ENCODE data around the gene PLCG2. TPM values are rescaled to one million over a fixed set of nuclear protein-coding genes. Genes with fewer than 3 reads are reported as not detected.
"Not testable (repeated sequence)": the region's sequence is repeated elsewhere in the genome, so short reads cannot be mapped to it uniquely, and the experiment has no call there.

PLCG2 gene
- total and polyA plus RNA-seq, 2 experiments from 2014 or later = 3.5 to 10.4 TPM

- TF ChIP-seq, protein P1, sequence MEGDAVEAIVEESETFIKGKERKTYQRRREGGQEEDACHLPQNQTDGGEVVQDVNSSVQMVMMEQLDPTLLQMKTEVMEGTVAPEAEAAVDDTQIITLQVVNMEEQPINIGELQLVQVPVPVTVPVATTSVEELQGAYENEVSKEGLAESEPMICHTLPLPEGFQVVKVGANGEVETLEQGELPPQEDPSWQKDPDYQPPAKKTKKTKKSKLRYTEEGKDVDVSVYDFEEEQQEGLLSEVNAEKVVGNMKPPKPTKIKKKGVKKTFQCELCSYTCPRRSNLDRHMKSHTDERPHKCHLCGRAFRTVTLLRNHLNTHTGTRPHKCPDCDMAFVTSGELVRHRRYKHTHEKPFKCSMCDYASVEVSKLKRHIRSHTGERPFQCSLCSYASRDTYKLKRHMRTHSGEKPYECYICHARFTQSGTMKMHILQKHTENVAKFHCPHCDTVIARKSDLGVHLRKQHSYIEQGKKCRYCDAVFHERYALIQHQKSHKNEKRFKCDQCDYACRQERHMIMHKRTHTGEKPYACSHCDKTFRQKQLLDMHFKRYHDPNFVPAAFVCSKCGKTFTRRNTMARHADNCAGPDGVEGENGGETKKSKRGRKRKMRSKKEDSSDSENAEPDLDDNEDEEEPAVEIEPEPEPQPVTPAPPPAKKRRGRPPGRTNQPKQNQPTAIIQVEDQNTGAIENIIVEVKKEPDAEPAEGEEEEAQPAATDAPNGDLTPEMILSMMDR (IDR thresholded peaks at IDR 0.05; ENCODE audit: low read depth, low read length) = no peak
- Histone ChIP-seq H3K4me1 (ENCODE audit: low read depth) (no peaks in the 10 kb centered on the region), H3K4me3 (no peak overlapping the region), H3K36me3 (no peaks in the 10 kb centered on the region), H3K27me3 (no peaks in the 10 kb centered on the region), H3K9me3 (ENCODE audit: low read depth) (no peaks in the 10 kb centered on the region), H3K27ac (no peak overlapping the region)
- DNase-seq (ENCODE audit: low read depth in 1 of 2, low spot score in 1 of 2) = no peak
Observed at GRCh38 chr16:81964808-81965207, 185.7 kb downstream of the PLCG2 start.

DNA sequence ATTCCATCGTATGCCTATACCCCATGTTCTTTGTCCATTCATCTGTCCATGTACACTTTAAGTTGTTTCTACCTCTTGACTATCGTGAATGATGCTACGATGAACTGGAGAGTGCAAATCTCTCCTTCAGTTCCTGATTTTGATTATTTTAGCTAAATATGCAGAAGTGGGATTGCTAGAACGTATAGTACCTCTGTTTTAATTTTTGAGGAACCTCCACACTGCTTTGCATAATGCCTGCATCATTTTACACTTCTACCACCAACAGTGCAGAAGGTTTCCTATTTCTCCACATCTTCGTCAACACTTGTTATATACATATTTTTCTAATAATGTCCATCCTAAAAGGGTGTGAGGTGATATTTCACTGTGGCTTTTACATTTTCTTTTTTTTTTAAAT, 188.3 kb downstream of the PLCG2 start:
- H3K4me1 ChIP-seq (ENCODE audit: low read depth) = no peaks in the 10 kb centered on the region
- TF ChIP-seq, protein P1 (IDR thresholded peaks at IDR 0.05; ENCODE audit: low read depth, low read length) = no peak
- H3K4me3 ChIP-seq = no peak overlapping the region
- H3K36me3 ChIP-seq = no peaks in the 10 kb centered on the region
- no peak overlapping the region for H3K27ac ChIP-seq
- DNase-seq (ENCODE audit: low read depth in 1 of 2, low spot score in 1 of 2) = no peak
- H3K9me3 ChIP-seq (ENCODE audit: low read depth) = no peaks in the 10 kb centered on the region
- no peaks in the 10 kb centered on the region for H3K27me3 ChIP-seq

GRCh38 chr16:81971853-81972252, 192.8 kb downstream of the PLCG2 start:
- Histone ChIP-seq H3K27me3 (no peaks in the 10 kb centered on the region), H3K27ac (no peak overlapping the region), H3K36me3 (no peaks in the 10 kb centered on the region), H3K4me3 (no peak overlapping the region), H3K9me3 (ENCODE audit: low read depth) (no peaks in the 10 kb centered on the region), H3K4me1 (ENCODE audit: low read depth) (no peaks in the 10 kb centered on the region)
- TF ChIP-seq, protein P1 (IDR thresholded peaks at IDR 0.05; ENCODE audit: low read depth, low read length) = no peak
- no peak for DNase-seq (ENCODE audit: low read depth in 1 of 2, low spot score in 1 of 2)

DNA sequence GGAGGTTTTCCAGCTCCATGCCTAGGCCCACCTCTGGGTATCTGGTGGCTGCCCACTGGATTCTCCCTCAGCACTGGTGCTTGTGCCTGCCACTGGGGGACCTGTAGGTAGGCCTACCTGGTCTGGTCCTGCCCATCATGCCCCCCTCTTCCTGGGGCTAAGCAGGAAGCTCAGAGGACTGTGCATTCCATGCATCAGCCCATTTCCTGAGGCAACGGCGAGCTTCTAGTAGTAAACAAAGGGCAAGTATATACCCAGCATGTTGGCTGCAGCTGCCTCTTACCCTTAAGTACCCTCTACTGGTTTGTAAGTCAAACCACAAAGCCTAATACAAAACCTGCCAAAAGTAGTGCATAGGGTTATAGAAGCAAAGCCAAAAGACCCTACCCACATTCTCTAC, 194.6 kb downstream of the PLCG2 start:
- no peaks in the 10 kb centered on the region for H3K9me3 ChIP-seq (ENCODE audit: low read depth)
- TF ChIP-seq, protein P1 (IDR thresholded peaks at IDR 0.05; ENCODE audit: low read depth, low read length) = no peak
- no peak for DNase-seq (ENCODE audit: low read depth in 1 of 2, low spot score in 1 of 2)
- no peak overlapping the region for H3K4me3 ChIP-seq
- no peaks in the 10 kb centered on the region for H3K27me3 ChIP-seq
- H3K27ac ChIP-seq = no peak overlapping the region
- no peaks in the 10 kb centered on the region for H3K4me1 ChIP-seq (ENCODE audit: low read depth)
- no peaks in the 10 kb centered on the region for H3K36me3 ChIP-seq

DNA sequence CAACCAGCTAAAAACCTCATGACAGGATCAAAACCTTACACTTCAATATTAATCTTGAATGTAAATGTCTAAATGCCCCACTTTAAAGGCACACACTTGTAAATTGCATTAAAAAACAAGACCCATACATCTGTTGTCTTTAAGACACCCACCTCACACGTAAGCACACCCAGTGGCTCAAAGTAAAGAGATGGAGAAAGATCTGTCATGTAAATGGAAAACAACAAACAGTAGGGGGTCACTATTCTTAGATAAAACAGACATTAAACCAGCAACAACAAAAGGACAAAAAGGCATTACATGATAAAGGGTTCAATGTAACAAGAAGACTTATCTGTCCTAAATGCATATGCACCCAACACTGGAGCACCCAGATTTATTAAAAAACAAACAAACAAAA, 196.5 kb downstream of the PLCG2 start:
- TF ChIP-seq, protein P1 (IDR thresholded peaks at IDR 0.05; ENCODE audit: low read depth, low read length) = no peak
- no peak for DNase-seq (ENCODE audit: low read depth in 1 of 2, low spot score in 1 of 2)
- Histone ChIP-seq H3K27ac (no peak overlapping the region), H3K4me3 (no peak overlapping the region), H3K4me1 (ENCODE audit: low read depth) (no peaks in the 10 kb centered on the region), H3K36me3 (no peaks in the 10 kb centered on the region), H3K27me3 (no peaks in the 10 kb centered on the region), H3K9me3 (ENCODE audit: low read depth) (no peaks in the 10 kb centered on the region)

GRCh38 chr16:81977335-81977942, 198.3 kb downstream of the PLCG2 start:
- not testable (repeated sequence) for H3K36me3 ChIP-seq, H3K27me3 ChIP-seq

More at GRCh38 chr16:81977335-81977942, 198.3 kb downstream of the PLCG2 start:
- not testable (repeated sequence) for H3K4me3 ChIP-seq; DNase-seq (ENCODE audit: low read depth in 1 of 2, low spot score in 1 of 2); H3K27ac ChIP-seq; H3K9me3 ChIP-seq (ENCODE audit: low read depth); H3K4me1 ChIP-seq (ENCODE audit: low read depth)

All from cardiac muscle cell (in vitro differentiated cells and primary cell).